Measurements from ENCODE around the gene ELMOD3.
"Not testable (repeated sequence)": the region's sequence is repeated elsewhere in the genome, so short reads cannot be mapped to it uniquely, and the experiment has no call there.

Gene ELMOD3

GRCh38 chr2:85405201-85406059 is 50.9 kb downstream of the ELMOD3 start:
- peak; percentile 71 for DNase-seq

GRCh38 chr2:85409845-85410583 is 55.4 kb downstream of the ELMOD3 start, which contains the start of gene CAPG:
Gene CAPG, minus strand, starts transcription at chr2:85410366. Its CDS starts 8,221 bp downstream, at chr2:85402145.
- no peak for DNase-seq

GRCh38 chr2:85410584-85411404 is 56.2 kb downstream of the ELMOD3 start:
- no peak for DNase-seq

GRCh38 chr2:85411405-85411748 is 56.8 kb downstream of the ELMOD3 start:
- DNase-seq = no peak

- DNase-seq = peak; percentile 58
These were observed 59.2 kb downstream of the ELMOD3 start for GRCh38 chr2:85413592-85414420.

GRCh38 chr2:85414421-85414759 is 59.8 kb downstream of the ELMOD3 start:
- not testable (repeated sequence) for DNase-seq

GRCh38 chr2:85414761-85415553 is 60.4 kb downstream of the ELMOD3 start:
- no peak for DNase-seq

GRCh38 chr2:85415980-85416650 is 61.5 kb downstream of the ELMOD3 start:
- DNase-seq = no peak

- peak; percentile 83 for DNase-seq
These were observed 63.8 kb downstream of the ELMOD3 start, which contains the start of gene SH2D6 for GRCh38 chr2:85418132-85419008. Gene SH2D6, plus strand, starts transcription at chr2:85418714. Its CDS starts 10,752 bp downstream, at chr2:85429466.

- no peak for DNase-seq
These were observed 64.6 kb downstream of the ELMOD3 start for GRCh38 chr2:85419009-85419675.

- peak; percentile 80 for DNase-seq
These were observed 66.1 kb downstream of the ELMOD3 start for GRCh38 chr2:85420536-85421259.

GRCh38 chr2:85421260-85422071 is 66.9 kb downstream of the ELMOD3 start:
- DNase-seq = peak; percentile 58

GRCh38 chr2:85422072-85422457 is 67.5 kb downstream of the ELMOD3 start:
- no peak for DNase-seq

GRCh38 chr2:85423525-85423924 is 69.0 kb downstream of the ELMOD3 start:
- DNase-seq = no peak

GRCh38 chr2:85425588-85425987 is 71.0 kb downstream of the ELMOD3 start:
- DNase-seq = no peak

GRCh38 chr2:85427300-85427835 is 72.8 kb downstream of the ELMOD3 start:
- no peak for DNase-seq

GRCh38 chr2:85428343-85428881 is 73.8 kb downstream of the ELMOD3 start:
- DNase-seq = no peak
